Measurements from ENCODE around the gene SPAG5. TPM values are rescaled to one million over a fixed set of nuclear protein-coding genes. Genes with fewer than 3 reads are reported as not detected.

The SPAG5 gene, protein sequence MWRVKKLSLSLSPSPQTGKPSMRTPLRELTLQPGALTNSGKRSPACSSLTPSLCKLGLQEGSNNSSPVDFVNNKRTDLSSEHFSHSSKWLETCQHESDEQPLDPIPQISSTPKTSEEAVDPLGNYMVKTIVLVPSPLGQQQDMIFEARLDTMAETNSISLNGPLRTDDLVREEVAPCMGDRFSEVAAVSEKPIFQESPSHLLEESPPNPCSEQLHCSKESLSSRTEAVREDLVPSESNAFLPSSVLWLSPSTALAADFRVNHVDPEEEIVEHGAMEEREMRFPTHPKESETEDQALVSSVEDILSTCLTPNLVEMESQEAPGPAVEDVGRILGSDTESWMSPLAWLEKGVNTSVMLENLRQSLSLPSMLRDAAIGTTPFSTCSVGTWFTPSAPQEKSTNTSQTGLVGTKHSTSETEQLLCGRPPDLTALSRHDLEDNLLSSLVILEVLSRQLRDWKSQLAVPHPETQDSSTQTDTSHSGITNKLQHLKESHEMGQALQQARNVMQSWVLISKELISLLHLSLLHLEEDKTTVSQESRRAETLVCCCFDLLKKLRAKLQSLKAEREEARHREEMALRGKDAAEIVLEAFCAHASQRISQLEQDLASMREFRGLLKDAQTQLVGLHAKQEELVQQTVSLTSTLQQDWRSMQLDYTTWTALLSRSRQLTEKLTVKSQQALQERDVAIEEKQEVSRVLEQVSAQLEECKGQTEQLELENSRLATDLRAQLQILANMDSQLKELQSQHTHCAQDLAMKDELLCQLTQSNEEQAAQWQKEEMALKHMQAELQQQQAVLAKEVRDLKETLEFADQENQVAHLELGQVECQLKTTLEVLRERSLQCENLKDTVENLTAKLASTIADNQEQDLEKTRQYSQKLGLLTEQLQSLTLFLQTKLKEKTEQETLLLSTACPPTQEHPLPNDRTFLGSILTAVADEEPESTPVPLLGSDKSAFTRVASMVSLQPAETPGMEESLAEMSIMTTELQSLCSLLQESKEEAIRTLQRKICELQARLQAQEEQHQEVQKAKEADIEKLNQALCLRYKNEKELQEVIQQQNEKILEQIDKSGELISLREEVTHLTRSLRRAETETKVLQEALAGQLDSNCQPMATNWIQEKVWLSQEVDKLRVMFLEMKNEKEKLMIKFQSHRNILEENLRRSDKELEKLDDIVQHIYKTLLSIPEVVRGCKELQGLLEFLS
- 17.8 TPM for total RNA-seq

DNA sequence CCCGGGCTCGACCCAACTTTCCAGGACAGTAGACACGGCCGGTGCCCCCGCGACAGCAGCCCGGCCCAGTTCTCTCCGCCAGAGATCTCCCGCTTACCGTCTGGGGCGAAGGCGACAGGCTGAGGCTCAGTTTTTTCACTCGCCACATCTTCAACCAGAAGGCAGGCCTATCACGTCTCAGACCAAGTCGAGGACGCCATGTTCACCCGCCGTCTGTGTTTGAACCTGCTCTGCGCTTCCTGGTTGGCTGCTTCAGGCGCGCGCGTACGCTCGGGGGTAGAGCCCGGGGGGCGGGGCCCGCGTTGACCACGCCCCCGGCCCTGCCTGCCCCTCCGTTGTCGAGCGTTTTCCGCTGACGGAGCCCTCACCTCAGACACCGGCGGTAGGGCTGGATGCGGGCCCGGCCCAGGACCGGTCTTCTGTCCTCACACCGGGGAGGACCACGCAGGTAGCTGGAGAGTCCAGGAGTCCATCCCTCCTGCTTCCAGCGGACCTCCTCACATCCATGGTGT is at the start of gene SPAG5:
Gene SPAG5 (minus strand): TSS at position 227 of the 512 bp plus-strand sequence. CDS start 79 bp downstream, at position 148.

DNA sequence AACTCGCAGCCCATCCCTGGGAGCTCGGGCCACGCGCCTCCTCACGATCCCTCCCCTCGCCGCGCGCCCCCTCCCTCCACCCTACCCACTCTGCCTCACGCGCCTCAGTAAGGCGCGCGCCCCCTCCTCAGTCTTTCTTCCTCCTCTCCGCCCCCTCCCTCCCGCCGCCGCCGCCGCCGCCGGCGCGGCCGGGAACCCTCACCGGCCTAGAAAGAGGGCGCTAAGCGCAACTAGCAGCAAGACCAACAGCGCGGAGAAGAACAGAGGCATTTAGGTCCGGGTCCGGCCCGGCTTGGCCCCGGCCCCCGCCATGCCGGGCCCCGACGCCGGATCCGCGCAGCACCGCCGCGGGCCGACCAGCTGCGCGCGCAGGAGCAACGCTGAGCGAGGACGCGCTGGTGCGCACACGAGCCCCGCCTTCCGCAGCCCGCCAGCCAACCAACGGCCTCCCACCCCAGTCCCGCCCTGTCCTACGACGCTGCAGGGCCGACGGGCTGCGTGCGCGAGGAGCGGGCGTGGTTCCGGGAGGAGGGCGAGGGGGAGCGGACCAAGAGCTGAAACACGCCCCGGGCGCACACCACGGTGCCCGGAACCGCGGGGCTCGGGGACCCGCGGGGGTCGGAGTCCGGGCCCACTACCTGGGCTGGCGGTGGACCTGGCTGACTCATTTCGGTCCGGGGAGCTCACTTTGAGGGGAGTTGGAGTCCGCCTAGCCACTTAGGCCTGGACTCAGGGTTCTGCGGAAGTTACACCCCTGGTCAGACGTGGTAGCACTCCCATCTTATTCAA is 46.2 kb upstream of the SPAG5 start, which contains the start of gene BLTP2:
Gene BLTP2 (minus strand): TSS at position 372 of the 789 bp plus-strand sequence. CDS start 102 bp downstream, at position 270.

DNA sequence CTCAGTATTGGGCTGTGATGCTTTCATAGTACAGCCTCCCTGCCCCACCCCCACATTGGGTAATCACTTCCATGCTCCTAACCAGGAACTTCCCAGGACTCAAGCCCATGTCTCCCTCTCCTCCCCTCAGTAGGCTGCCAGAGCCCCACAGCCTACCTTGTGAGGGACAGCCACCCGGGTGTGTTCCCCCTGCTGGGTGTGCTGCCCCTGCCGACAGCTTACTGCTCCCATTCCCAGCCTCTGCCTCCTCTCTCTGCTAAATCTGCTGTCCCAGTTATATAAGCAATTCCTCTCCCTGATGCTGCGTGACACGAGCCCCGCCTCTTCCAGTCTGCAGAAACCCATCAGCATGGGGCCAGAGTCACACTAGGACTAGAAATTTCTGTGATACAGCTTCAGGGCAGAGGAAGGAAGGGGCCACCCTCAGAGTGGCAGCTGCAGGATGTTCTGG is 15.1 kb upstream of the SPAG5 start, which contains the start of gene RSKR:
Gene RSKR (minus strand): TSS at position 255 of the 451 bp plus-strand sequence. CDS start 24 bp downstream, at position 231.

DNA sequence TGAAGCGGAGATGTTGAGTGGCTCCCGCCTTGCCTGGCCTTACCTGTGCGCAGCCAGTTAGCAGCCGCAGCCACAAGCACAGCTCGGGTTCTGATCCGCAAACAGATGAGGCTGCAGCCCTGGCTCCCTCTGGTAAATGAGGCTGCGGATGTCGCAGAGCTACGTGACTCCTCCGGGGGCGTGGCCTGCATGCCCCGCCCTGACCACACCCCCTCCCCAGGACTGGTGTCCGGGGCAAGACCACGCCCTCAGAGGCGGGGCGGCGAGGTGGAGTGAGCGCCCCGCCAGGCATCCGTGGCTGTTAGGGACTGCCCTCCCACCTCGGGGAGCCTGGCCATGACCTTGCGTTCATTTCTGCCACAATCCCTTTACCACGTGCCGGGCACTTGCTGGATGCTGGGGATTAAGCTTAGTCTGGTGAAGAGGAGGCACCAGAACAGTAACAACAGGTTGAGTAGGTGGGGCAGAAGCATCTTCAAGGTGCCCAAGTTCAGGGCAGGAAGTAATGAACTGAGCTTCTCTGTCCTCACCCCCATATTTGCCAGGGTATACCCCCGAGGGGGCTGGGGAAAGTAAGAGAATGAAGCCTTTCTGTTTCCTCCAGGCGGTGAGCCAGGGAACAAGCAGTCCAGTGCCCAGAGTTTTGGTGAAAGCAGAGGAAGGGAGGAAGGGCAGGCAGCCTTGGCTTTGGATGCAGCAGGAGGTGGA is 21.9 kb downstream of the SPAG5 start, which contains the start of gene ALDOC:
Gene ALDOC (minus strand): TSS at position 138 of the 708 bp plus-strand sequence. CDS start 1,363 bp downstream, outside the sequence.

DNA sequence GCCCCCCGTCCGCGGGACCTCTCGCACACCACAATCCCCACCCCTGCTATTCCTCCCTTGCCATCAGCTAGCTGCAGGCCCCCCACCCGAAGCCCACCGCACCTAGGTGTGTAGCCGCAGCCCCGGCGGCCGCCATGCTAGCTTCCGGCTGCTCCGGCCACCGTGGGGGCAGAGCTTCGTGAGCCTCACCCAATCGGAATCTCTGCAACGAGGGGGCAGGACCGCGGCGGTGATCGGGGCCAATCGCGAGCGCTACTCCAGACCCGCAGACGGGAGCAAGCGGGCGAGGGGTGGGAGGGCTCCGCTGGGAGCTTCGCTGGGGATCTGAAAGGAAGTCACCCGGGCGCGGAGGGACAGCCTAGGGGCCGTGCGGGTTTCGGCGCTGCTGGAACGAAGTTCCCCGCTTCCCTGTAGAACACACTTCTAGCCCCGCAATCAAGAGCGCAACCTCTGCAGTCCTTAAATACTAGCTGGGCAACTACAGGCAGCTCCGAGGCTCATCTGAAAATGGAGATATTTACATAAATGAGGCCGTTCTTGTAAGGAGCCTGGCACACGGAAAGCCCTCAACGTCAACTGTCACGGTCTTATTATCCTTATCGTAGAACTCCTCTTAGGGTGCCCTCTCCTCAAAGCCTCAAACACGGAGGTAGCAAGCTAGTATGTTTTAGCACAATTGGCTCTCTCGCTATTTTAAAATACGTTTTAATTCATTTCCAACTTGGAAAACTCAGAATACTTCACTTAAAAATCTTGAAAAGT is 27.3 kb downstream of the SPAG5 start, which contains the start of gene PIGS:
Gene PIGS (minus strand): TSS at position 164 of the 762 bp plus-strand sequence. CDS start 28 bp downstream, at position 136.

DNA sequence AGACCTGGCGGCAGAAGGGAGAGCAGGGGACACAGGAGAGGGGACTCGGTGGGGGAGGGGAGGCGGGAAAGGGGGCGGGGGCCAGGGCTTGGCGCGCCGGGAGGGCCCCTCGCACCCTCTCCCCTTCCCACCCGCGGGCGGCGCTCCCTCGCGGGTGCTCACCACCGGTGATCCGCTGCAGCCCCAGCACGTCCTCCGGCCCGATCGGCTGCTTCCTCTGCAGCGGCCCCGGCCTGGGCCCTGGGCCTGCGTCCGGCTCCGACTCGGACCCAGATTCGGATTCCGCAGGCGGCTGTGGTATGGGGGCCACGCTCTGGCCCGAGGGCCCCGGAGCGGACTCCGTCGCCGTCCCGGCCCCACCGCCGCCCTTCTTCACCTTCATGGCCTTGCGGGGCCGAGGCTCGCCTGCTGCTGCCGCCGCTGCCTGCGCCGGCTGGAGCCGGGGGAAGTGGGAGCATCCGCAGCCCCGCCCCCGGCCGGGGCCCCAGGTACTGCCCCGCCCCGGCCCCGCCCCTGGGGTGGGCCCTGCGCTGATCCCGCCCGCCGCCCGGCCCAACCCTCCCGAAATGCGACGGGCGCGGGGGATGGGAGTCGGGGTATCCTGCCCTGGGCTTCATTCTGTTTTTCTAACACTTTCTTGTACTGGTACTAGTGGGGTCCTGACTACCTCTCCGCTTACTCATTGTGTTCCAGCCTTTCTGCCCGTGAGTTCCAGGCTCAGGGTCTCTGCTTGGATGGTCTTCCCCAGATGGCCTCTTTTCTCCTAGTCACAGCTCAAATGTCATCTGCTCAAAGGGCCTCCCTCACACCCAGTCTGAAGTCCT is 46.4 kb downstream of the SPAG5 start, which contains the start of gene UNC119:
Gene UNC119 (minus strand): TSS at position 449 of the 824 bp plus-strand sequence. CDS start 67 bp downstream, at position 382.

Other genes with a start within 250 kb of the SPAG5 start
- gene POLDIP2, start 241.5 kb downstream of the SPAG5 start, total RNA-seq = 37.9 TPM
- gene SEBOX, start 233.8 kb downstream of the SPAG5 start, total RNA-seq = not detected
- gene VTN, start 228.7 kb downstream of the SPAG5 start, total RNA-seq = 0.63 TPM
- 54.1 TPM for gene SARM1, start 227.3 kb downstream of the SPAG5 start, total RNA-seq
- gene SLC46A1, start 192.8 kb downstream of the SPAG5 start, total RNA-seq = 22.8 TPM
- not detected for gene SLC13A2, start 125.4 kb downstream of the SPAG5 start, total RNA-seq
- gene FOXN1, start 92.7 kb downstream of the SPAG5 start, total RNA-seq = not detected
- gene UNC119, start 46.4 kb downstream of the SPAG5 start, total RNA-seq = 34.4 TPM
- 24.4 TPM for gene PIGS, start 27.5 kb downstream of the SPAG5 start, total RNA-seq
- 71.1 TPM for gene ALDOC, start 22.1 kb downstream of the SPAG5 start, total RNA-seq
- gene RSKR, start 15.2 kb upstream of the SPAG5 start, total RNA-seq = 62.0 TPM
- gene BLTP2, start 46.1 kb upstream of the SPAG5 start, total RNA-seq = 200 TPM
- gene SDF2, start 62.9 kb upstream of the SPAG5 start, total RNA-seq = 36.0 TPM
- gene SUPT6H, start 63.2 kb upstream of the SPAG5 start, total RNA-seq = 67.0 TPM
- 5.0 TPM for gene PROCA1, start 112.9 kb upstream of the SPAG5 start, total RNA-seq
- gene RAB34, start 118.8 kb upstream of the SPAG5 start, total RNA-seq = 15.3 TPM
- gene RPL23A, start 121.0 kb upstream of the SPAG5 start, total RNA-seq = 305 TPM
- gene TLCD1, start 127.2 kb upstream of the SPAG5 start, total RNA-seq = not detected
- 2.2 TPM for gene NEK8, start 129.8 kb upstream of the SPAG5 start, total RNA-seq
- 48.8 TPM for gene TRAF4, start 145.0 kb upstream of the SPAG5 start, total RNA-seq
- 17.8 TPM for gene FAM222B, start 243.8 kb upstream of the SPAG5 start, total RNA-seq

Data from parietal lobe (tissue), 1 donor.